Activated CD8-positive, alpha-beta memory T cell treated with anti-CD3 and anti-CD28 coated beads, Interleukin-2, amount 50 U/mL, for 48 hours (primary cell): Measurements from ENCODE around the gene C5orf24.
A peak's percentile ranks its signal among the peaks of the same experiment; 100 is the strongest.
"Not testable (repeated sequence)": the region's sequence is repeated elsewhere in the genome, so short reads cannot be mapped to it uniquely, and the experiment has no call there.

ENCODE experiments used
- DNase-seq: peaks from one replicate; pipeline ENCODE4 v3.0.0-alpha.2; 2020

C5orf24 gene

DNA sequence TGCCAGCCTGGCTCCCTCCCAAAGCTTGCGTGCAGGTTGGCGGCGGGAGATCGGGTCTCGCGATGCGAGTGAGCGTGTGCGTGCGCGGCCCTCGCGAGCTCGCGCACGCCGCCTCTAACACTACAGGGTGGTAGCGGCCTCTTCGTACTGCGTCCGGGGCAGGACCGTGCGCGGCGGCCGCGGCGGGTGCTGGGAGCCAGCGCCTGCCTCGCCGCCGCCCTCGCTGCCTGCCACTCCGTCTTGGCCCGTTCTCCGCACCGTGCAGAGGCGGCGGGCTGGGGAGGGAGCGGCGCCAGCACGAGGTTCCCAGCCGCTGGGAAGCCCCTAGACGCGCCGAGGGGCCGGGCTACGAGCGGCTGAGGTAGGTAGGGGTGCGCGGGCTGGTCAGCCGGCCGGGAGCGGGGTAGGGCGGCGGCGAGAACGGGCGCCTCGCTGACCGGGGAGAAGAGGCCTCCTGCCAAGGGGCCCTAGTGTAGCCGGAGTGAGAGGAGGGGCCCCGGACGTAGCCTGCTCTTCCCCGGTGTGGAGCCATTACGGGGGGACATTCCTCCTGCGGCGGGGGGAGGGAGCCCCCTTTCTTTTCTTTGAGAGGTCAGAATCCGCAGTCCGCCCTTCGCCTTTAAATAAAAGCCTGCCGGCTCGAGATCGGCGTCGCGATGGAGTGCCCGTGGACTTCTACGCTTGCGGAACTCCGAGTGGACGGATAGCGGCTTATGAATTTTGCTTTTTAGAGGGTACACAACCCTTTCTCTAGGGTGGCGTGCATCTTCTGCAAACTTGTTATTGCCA, at the start of gene C5orf24:
TSS of gene C5orf24 (plus strand) at position 117 of the 789 bp plus-strand sequence. CDS start 8,933 bp downstream, outside the sequence.
- peak; percentile 95 for DNase-seq

DNA sequence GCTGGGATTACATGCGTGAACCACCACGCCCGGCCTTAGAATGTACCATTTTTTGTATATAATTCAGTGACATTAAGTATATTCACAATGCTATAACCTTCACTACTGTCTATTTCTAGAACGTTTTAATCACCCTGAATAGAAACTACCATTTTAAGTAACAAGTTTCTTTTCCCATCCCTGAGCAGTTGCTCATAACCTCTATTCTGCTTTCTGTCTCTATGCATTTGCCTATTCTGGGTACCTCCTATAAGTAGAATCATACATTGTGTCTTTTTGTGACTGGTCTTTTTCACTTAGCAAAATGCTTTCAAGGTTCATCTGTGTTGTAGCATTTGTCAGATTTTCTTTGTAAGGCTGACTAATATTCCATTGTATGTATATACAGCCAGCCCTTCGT, 47.3 kb upstream of the C5orf24 start:
- DNase-seq, result no peak

DNA sequence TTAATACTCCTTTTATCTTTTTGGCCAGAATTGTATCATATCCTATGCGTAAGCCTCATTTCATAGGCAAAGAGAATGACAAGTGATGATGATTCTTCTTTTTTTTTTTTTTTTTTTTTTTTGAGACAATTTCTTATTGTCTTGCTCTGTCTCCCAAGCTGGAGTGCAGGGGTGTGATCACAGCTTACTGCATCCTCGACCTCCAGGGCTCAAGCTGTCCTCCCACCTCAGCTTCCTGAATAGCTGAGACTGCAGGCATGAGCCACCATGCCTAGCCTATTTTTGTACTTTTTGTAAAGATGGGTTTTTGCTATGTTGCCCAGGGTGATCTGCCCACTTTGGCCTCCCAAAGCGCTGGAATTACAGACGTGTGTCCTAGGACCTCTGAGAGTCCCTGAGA, 41.9 kb upstream of the C5orf24 start:
- no peak for DNase-seq

DNA sequence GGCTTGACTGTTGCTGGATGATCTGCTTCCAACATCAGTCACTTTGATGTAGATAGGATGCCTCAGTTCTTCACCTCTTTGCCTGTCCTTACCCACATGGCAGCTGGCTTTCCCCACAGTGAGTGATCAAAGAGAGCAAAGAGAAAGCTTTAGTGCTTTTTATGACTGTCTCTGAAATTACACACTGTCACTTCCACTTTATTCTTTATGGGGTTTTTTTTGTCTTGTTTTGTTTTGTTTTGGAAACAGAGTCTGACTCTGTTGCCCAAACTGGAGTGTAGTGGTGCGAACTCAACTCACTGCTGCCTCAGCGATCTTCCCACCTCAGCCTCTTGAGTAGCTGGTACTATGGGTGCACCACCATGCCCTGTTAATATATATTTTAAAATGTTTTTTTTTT, 32.4 kb upstream of the C5orf24 start:
- no peak for DNase-seq

GRCh38 chr5:134813827-134814226, 31.9 kb upstream of the C5orf24 start:
- DNase-seq, result no peak

- DNase-seq, result no peak
Measured at GRCh38 chr5:134817006-134817405, 28.8 kb upstream of the C5orf24 start.

DNA sequence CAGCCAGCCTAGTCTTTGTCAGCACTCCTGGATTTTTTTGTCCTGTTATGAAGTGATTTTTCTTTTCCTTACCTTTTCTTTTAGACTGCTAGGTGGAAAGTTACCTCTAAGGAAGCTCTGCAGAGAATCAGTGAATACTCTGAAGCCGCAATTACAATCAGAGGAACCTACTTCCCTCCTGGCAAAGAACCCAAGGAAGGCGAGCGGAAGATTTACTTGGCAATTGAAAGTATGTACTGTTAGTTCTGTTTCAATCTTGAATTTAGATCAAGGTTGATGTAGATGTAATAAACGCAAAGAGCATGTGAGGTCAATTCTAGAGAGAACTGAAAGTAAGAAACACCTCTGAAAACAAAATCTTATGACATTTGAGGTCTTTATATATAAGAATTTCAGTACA, 27.0 kb upstream of the C5orf24 start:
- DNase-seq, result no peak

DNA sequence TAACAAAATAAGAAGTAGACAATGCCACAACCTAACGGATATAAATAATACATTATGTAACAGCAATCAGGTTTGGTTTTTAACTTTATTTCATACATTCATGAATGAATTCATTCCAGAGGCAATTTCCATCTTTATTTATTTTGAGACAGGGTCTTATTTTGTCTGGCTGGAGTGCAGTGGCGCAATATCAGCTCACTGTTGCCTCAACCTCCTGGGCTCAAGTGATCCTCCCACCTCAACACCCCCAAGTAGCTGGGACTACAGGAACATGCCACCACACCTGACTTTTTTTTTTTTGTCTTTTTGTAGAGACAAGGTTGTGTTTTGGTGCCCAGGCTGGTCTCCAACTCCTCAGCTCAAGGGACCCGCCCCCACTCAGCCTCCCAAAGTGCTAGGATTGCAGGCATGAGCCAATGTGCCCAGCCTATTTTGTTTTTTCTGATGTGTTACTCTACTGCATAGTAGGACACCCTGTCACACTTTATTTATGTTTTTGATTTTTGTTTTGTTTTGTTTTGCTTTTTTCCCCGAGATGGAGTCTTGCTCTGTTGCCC, 26.3 kb upstream of the C5orf24 start:
- no peak for DNase-seq

DNA sequence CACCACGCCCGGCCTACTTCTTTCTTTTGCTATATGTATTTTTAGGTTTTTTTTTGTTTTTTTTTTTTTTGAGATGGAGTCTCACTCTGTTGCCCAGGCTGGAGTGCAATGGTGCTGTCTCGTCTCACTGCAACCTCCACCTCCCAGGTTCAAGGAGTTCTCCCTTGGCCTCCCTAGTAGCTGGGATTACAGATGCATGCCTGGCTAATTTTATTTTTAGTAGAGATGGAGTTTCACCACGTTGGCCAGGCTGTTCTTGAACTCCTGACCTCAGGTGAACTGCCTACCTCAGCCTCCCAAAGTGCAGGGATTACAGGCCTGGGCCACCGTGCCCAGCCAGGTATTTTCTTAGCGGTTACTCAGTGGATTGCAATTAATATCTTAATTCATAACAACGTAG, 23.9 kb upstream of the C5orf24 start:
- no peak for DNase-seq

- DNase-seq, result no peak
Measured at GRCh38 chr5:134824681-134825080, 21.1 kb upstream of the C5orf24 start.

GRCh38 chr5:134825212-134825611, 20.6 kb upstream of the C5orf24 start:
- no peak for DNase-seq

DNA sequence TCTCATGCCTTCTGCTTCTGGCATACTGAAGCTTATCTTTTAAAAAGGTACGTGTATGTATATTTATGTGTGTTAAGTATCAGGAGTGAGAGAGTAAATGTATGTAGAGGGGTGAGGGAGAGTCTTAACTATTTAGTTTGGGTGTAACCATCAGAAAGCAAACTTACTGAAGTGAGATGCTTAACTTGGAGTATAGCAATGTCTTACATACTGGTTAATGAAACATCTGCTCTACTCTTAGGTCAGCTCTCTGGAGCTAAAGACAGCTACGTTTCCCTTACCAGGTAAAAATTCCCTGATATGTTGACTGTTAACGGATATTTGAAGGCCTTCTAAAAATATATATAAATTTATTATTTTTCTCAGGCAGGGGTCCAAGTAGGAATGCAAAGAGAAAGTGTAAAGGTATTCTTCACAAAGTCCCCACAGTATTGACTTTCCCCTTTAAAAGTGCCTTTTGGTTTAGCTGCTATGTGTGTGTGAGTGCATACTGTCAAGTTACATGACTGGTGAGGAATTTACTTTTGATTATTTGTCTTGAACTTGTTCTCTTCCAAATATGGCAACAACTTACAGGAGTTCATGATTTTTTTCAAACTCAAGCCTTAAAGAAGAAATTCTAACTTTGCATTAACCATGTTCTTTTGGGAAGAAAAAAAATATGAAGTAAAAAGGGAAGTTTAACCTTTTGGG, 12.3 kb upstream of the C5orf24 start:
- DNase-seq, result no peak

- DNase-seq, result no peak
Measured at GRCh38 chr5:134835623-134836022, 10.1 kb upstream of the C5orf24 start.

- no peak for DNase-seq
Measured at GRCh38 chr5:134837530-134838181, 8.1 kb upstream of the C5orf24 start.

DNA sequence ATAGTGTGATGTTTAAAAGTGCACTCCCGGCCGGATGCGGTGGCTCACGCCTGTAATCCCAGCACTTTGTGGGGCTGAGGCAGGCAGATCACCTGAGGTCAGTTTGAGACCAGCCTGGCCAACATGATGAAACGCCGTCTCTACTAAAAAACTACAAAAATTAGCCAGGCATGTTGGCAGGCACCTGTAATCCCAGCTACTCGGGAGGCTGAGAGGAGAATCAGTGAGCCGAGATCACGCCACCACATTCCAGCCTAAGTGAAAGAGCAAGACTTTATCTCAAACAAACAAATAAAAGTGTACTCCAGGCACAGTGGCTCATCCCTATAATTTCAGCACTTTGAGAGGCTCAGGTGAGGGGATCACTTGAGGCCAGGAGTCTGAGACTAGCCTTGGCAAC, 7.4 kb upstream of the C5orf24 start:
- DNase-seq, result not testable (repeated sequence)

DNA sequence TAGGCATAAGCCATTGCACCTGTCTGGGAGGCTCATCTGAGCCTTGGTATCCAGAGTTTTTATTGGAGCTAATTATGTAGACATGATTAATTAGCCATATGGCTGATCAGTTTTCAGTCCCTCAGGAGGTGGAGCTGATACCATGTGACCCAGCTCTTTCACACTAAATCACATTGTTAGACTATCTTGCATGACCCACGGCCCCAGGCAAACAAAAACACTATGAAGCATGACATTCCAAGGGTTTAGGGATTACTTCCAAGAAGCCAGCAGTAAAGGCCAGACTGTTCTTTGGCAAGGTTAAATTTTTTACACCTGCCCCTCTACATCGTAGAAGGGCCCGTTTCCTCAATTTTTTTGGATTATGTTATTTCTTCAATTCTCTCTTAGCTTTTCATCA, 5.0 kb upstream of the C5orf24 start:
- no peak for DNase-seq

GRCh38 chr5:134844252-134844651, 1.5 kb upstream of the C5orf24 start:
- DNase-seq, result no peak

DNA sequence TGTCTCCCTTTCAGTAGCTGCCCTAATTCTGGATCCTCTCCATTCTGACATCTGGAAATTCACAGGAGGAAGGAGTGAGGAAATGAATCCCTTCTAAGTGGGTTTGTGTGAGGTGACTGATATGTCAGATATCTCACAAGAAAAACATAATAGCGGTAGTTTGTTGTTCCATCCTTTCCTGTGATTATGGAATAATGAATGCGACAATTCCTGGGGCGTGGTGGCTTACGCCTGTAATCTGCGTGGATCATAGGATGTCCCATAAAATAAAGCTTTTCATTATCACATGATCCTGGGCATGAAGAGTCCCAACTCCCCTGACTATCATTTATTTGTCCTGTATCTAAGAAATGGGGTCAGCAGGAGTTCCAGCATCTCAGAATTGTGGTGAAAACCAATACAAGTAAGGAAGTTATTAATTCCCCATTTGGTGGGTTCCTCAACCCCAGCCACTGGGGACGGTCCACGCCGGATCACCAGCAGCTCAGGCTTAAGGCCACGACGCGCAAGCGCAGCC, 375 bp upstream of the C5orf24 start:
- no peak for DNase-seq

DNA sequence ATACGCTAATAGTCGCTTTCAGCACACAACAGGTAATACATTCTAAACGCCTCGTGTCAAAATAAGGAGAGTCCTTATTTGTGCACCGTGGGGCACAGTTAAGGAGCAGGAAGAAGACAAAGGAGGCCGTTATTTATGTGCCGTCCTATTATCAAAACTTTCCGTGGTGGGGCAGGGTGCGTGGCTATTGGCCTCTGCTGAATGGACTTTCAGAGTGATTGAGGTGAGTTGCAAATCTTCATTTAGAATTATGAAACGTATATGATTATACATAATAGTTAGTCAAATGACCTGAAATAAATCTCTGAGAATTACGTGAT, 833 bp downstream of the C5orf24 start:
- DNase-seq, result no peak

GRCh38 chr5:134849434-134849933, 3.7 kb downstream of the C5orf24 start:
- DNase-seq, result not testable (repeated sequence)

GRCh38 chr5:134851307-134851923, 5.6 kb downstream of the C5orf24 start:
- no peak for DNase-seq

GRCh38 chr5:134856465-134856864, 10.7 kb downstream of the C5orf24 start:
- DNase-seq, result not testable (repeated sequence)

DNA sequence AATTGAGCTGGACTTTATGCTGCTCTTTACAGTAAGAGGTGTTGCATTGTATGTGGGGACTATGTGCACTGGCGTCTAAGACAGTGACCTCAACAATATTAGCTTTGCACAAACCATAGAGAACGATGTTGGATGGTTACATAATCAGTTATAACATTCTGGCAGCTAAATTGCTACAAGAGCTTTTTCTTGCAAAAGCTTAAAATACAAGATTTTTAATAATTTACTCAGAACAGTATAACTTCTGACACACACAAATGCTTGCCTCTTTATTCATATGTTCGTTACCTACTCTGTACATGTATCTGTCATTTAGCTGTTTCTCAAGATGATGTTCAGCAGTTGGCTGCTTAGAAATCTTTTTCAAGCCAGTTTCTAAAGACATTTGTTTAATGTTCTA, 11.6 kb downstream of the C5orf24 start:
- DNase-seq, result no peak
